GM12878 (cell line): ENCODE data around the gene MSH3. TPM values are rescaled to one million over a fixed set of nuclear protein-coding genes. Genes with fewer than 3 reads are reported as not detected.

Source experiments
- CBX3 ChIP-seq: fragments of 200-600 bp; sonication (generic); IDR thresholded peaks from 2 replicates; pipeline ENCODE4 v1.6.1; 2016; ENCODE audit warnings: low read depth, borderline replicate concordance
- CBX5 ChIP-seq: sonication (generic); IDR thresholded peaks from 2 replicates; pipeline ENCODE4 v1.6.1; 2016; ENCODE audit warnings: low read depth, moderate library complexity, mild to moderate bottlenecking, inconsistent platforms
- EP300 ChIP-seq, 2 experiments: fragments of 150-350 bp in 1 of 2; IDR thresholded peaks; 2 replicates each; pipeline ENCODE4 v1.6.1; 2011 to 2012; ENCODE audit warnings: low read depth in 2 of 2, low read length in 2 of 2, borderline replicate concordance in 1 of 2, improper control_type of control experiment in 1 of 2, inconsistent platforms in 1 of 2; ENCODE audit not compliant: control insufficient read depth in 1 of 2
- GATAD2B ChIP-seq: fragments of 450-650 bp; conservative IDR thresholded peaks from 2 replicates; pipeline ENCODE4 v1.6.1; 2017; ENCODE audit warnings: low read depth, mild to moderate bottlenecking, moderate library complexity
- HDAC2 ChIP-seq: fragments of 200-600 bp; sonication (generic); IDR thresholded peaks from 2 replicates; pipeline ENCODE4 v1.6.1; 2017
- IKZF2 ChIP-seq, 2 experiments: fragments of 450-650 bp; IDR thresholded peaks; 2 replicates each; pipeline ENCODE4 v1.6.1; 2017; ENCODE audit warnings: mild to moderate bottlenecking in 2 of 2, moderate library complexity in 2 of 2
- NFIC ChIP-seq: IDR thresholded peaks from 2 replicates; pipeline ENCODE4 v1.6.1; 2012; ENCODE audit warnings: low read depth, mild to moderate bottlenecking, inconsistent platforms, low read length, moderate library complexity
- NFYA ChIP-seq: IDR thresholded peaks from 2 replicates; pipeline ENCODE4 v1.6.1; 2011; ENCODE audit warnings: low read depth, mild to moderate bottlenecking, low read length, improper control_type of control experiment, borderline replicate concordance
- NR2F1 ChIP-seq: fragments of 450-650 bp; conservative IDR thresholded peaks from 2 replicates; pipeline ENCODE4 v1.6.1; 2017; ENCODE audit warnings: mild to moderate bottlenecking
- NRF1 ChIP-seq: conservative IDR thresholded peaks from 2 replicates; pipeline ENCODE4 v1.6.1; 2011; ENCODE audit warnings: mild to moderate bottlenecking, low read depth, low read length, improper control_type of control experiment
- PAX5 ChIP-seq: IDR thresholded peaks from 2 replicates; pipeline ENCODE4 v1.6.1; 2011; ENCODE audit warnings: low read depth, low read length, borderline replicate concordance
- RAD51 ChIP-seq: fragments of 450-650 bp; IDR thresholded peaks from 2 replicates; pipeline ENCODE4 v1.6.1; 2016; ENCODE audit warnings: moderate library complexity, mild to moderate bottlenecking, inconsistent platforms
- REST ChIP-seq: IDR thresholded peaks from 2 replicates; pipeline ENCODE4 v1.6.1; 2012; ENCODE audit warnings: mild to moderate bottlenecking, low read depth, low read length
- RFX5 ChIP-seq: IDR thresholded peaks from 2 replicates; pipeline ENCODE4 v1.6.1; 2011; ENCODE audit warnings: low read depth, low read length, improper control_type of control experiment
- STAT3 ChIP-seq: IDR thresholded peaks from 2 replicates; pipeline ENCODE4 v1.6.1; 2011; ENCODE audit warnings: low read depth, low read length, improper control_type of control experiment
- TARDBP ChIP-seq: IDR thresholded peaks from 2 replicates; pipeline ENCODE4 v1.6.1; 2016; ENCODE audit warnings: borderline replicate concordance
- TCF12 ChIP-seq: IDR thresholded peaks from 2 replicates; pipeline ENCODE4 v1.6.1; 2011; ENCODE audit warnings: low read depth, mild to moderate bottlenecking, low read length
- TCF7 ChIP-seq: IDR thresholded peaks from 2 replicates; pipeline ENCODE4 v1.6.1; 2014; ENCODE audit warnings: antibody characterized with exemption, borderline replicate concordance
- YBX1 ChIP-seq: fragments of 450-650 bp; IDR thresholded peaks from 2 replicates; pipeline ENCODE4 v1.6.1; 2016; ENCODE audit warnings: antibody characterized with exemption
- ZBTB4 ChIP-seq: fragments of 450-650 bp; formaldehyde crosslinking; IDR thresholded peaks from 2 replicates; pipeline ENCODE4 v1.4.0; 2022; ENCODE audit warnings: mild to moderate bottlenecking, moderate library complexity
- ZNF274 ChIP-seq: IDR thresholded peaks from one replicate; pipeline ENCODE4 v1.8.0; 2011; ENCODE audit not compliant: insufficient read length, insufficient read depth
- ZNF592 ChIP-seq: fragments of 450-650 bp; IDR thresholded peaks from 2 replicates; pipeline ENCODE4 v1.6.1; 2017; ENCODE audit warnings: mild to moderate bottlenecking, moderate library complexity
- polyA plus RNA-seq, 11 experiments: library from polyadenylated mRNA; depleted of rRNA in 4 of 11; unstranded in 6 of 11; stranded (reverse) in 5 of 11; fragments of >200 nt; fragmentation: Nextera tagmentation in 4 of 11; fragmentation: Illumina TruSeq in 1 of 11; extraction: Ambion mirVana in 4 of 11; extraction: Trizol in 1 of 11; gene quantifications; 1 replicate in 1 of 11; 2 replicates in 10 of 11; pipeline versions ENCODE4 v1.2.1 to v1.2.3, GENCODE V29; 2011 to 2016; ENCODE audit warnings: inconsistent platforms in 2 of 11, missing spikeins in 2 of 11, low read depth in 1 of 11
- total RNA-seq, 4 experiments: library from RNA; depleted of rRNA in 3 of 4; stranded (reverse); fragments of >200 nt in 3 of 4; fragmentation: Illumina TruSeq in 1 of 4; extraction: Trizol in 1 of 4; gene quantifications; 2 replicates each; pipeline versions ENCODE4 v1.2.1 to v1.2.3, GENCODE V29; 2013 to 2021

MSH3 gene
- total and polyA plus RNA-seq, 10 of the 15 experiments (the other 5 are each of a cell fraction or from before 2014, with no cell fraction given): 4.7 to 17.5 (median 12.2) TPM

GRCh38 chr5:80755626-80756025 lies 101.2 kb downstream of the MSH3 start (continued):
- TF ChIP-seq ZNF592 (no peak), PAX5 (peak; percentile 47; the same call in 1 of the 2 replicates), ZNF274 (no peak), NRF1 (no peak), NFIC (peak; percentile 82; the same call in 1 of the 2 replicates), RAD51 (no peak), CBX3 (no peak), IKZF2 (IDR thresholded peaks at IDR 0.05) (peak; percentile 87 to 91; a peak in 3 of 4 replicates), RFX5 (no peak), GATAD2B (no peak; the same call in 1 of the 2 replicates), HDAC2 (no peak), EP300 (IDR thresholded peaks at IDR 0.05; ENCODE audit: borderline replicate concordance in 1 of 2, control insufficient read depth in 1 of 2, low read depth in 2 of 2, low read length in 2 of 2) (peak; percentile 83 to 92; a peak in 3 of 4 replicates), NFYA (no peak), ZBTB4 (CRISPR knock-in tag) (no peak), TARDBP (no peak), REST (no peak), TCF12 (no peak), CBX5 (0 out of 2 replicates have a peak, but pooled peaks have one; percentile 71), TCF7 (no peak), STAT3 (no peak), NR2F1 (peak; percentile 90), YBX1 (no peak)
